ENCODE results near the gene POLDIP2. TPM values are rescaled to one million over a fixed set of nuclear protein-coding genes. Genes with fewer than 3 reads are reported as not detected.

Gene POLDIP2
- total RNA-seq, 4 donors from 2014 or later, result 54.9 to 95.3 (median 66.5) TPM

- no peak for DNase-seq
Observed at GRCh38 chr17:28347261-28347891, 10.0 kb downstream of the POLDIP2 start.

GRCh38 chr17:28346746-28347246 lies 10.5 kb downstream of the POLDIP2 start:
- WGBS, 2 donors (ENCODE audit: low coverage in 1 of 2), result 75 to 78% methylated on average over 5 to 7 of the region's 7 CpGs
- DNase-seq, result no peak
- no peaks in the 10 kb centered on the region for H3K4me1 ChIP-seq
- no peaks in the 10 kb centered on the region for H3K27me3 ChIP-seq
- in situ Hi-C loops (cut with MboI; ENCODE audit: low pct_ligation_motif_present in 1 of 4, low pct_unique_long_range_greater_than_20kb in 1 of 4, low sequenced_read_pairs in 3 of 4), result no loop called here
- TF ChIP-seq POLR2AphosphoS5 (IDR thresholded peaks at IDR 0.05) (no peak), POLR2A (IDR thresholded peaks at IDR 0.05) (no peak), EP300 (IDR thresholded peaks at IDR 0.05; ENCODE audit: low read depth) (no peak)
- TF ChIP-seq, protein P1, sequence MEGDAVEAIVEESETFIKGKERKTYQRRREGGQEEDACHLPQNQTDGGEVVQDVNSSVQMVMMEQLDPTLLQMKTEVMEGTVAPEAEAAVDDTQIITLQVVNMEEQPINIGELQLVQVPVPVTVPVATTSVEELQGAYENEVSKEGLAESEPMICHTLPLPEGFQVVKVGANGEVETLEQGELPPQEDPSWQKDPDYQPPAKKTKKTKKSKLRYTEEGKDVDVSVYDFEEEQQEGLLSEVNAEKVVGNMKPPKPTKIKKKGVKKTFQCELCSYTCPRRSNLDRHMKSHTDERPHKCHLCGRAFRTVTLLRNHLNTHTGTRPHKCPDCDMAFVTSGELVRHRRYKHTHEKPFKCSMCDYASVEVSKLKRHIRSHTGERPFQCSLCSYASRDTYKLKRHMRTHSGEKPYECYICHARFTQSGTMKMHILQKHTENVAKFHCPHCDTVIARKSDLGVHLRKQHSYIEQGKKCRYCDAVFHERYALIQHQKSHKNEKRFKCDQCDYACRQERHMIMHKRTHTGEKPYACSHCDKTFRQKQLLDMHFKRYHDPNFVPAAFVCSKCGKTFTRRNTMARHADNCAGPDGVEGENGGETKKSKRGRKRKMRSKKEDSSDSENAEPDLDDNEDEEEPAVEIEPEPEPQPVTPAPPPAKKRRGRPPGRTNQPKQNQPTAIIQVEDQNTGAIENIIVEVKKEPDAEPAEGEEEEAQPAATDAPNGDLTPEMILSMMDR (IDR thresholded peaks at IDR 0.05), result no peak
- H3K36me3 ChIP-seq, result peaks cover 0 to 64% (median 26%) of the 10 kb centered on the region in 4 donors
- peak overlapping the region in 1 of 4 donors; percentile 19 for H3K27ac ChIP-seq
- no peak overlapping the region for H3K4me3 ChIP-seq
- no peaks in the 10 kb centered on the region for H3K9me3 ChIP-seq
- intact Hi-C loops (cut with DNase I; ENCODE audit: low total_unique reads), result no loop called here

More at GRCh38 chr17:28347261-28347891, 10.0 kb downstream of the POLDIP2 start:
- Histone ChIP-seq H3K4me3 (no peak overlapping the region), H3K9me3 (no peaks in the 10 kb centered on the region), H3K36me3 (peaks cover 0 to 61% (median 24%) of the 10 kb centered on the region in 4 donors), H3K4me1 (no peaks in the 10 kb centered on the region), H3K27ac (peak overlapping the region in 1 of 4 donors; percentile 19), H3K27me3 (no peaks in the 10 kb centered on the region)
- WGBS, 2 donors (ENCODE audit: low coverage in 1 of 2), result 85% methylated on average over 8 of the region's 8 CpGs; no CpG with 5 or more reads in 1 of the 2 donors
- in situ Hi-C loops (cut with MboI; ENCODE audit: low pct_ligation_motif_present in 1 of 4, low pct_unique_long_range_greater_than_20kb in 1 of 4, low sequenced_read_pairs in 3 of 4) (no loop called here), intact Hi-C loops (cut with DNase I; ENCODE audit: low total_unique reads) (no loop called here)
- TF ChIP-seq EP300 (IDR thresholded peaks at IDR 0.05; ENCODE audit: low read depth) (no peak), POLR2A (IDR thresholded peaks at IDR 0.05) (no peak)
- TF ChIP-seq, protein P1 (IDR thresholded peaks at IDR 0.05), result no peak

GRCh38 chr17:28346199-28346580 lies 11.1 kb downstream of the POLDIP2 start:
- DNase-seq, result no peak
- Histone ChIP-seq H3K27ac (no peak overlapping the region), H3K36me3 (peaks cover 0 to 64% (median 29%) of the 10 kb centered on the region in 4 donors), H3K4me3 (no peak overlapping the region), H3K9me3 (no peaks in the 10 kb centered on the region), H3K27me3 (no peaks in the 10 kb centered on the region), H3K4me1 (no peaks in the 10 kb centered on the region)
- WGBS, 2 donors (ENCODE audit: low coverage in 1 of 2), result 76 to 82% methylated on average over 2 of the region's 2 CpGs
- in situ Hi-C loops (cut with MboI; ENCODE audit: low pct_ligation_motif_present in 1 of 4, low pct_unique_long_range_greater_than_20kb in 1 of 4, low sequenced_read_pairs in 3 of 4) (no loop called here), intact Hi-C loops (cut with DNase I; ENCODE audit: low total_unique reads) (no loop called here)
- TF ChIP-seq EP300 (IDR thresholded peaks at IDR 0.05; ENCODE audit: low read depth) (no peak), POLR2A (IDR thresholded peaks at IDR 0.05) (no peak), POLR2AphosphoS5 (IDR thresholded peaks at IDR 0.05) (no peak)
- TF ChIP-seq, protein P1 (IDR thresholded peaks at IDR 0.05), result no peak

- in situ Hi-C loops (cut with MboI; ENCODE audit: low pct_ligation_motif_present in 1 of 4, low pct_unique_long_range_greater_than_20kb in 1 of 4, low sequenced_read_pairs in 3 of 4), result no loop called here
- Histone ChIP-seq H3K27ac (no peak overlapping the region), H3K27me3 (no peaks in the 10 kb centered on the region)
Observed at GRCh38 chr17:28345419-28346198, 11.7 kb downstream of the POLDIP2 start.

More at GRCh38 chr17:28345419-28346198, 11.7 kb downstream of the POLDIP2 start:
- intact Hi-C loops (cut with DNase I; ENCODE audit: low total_unique reads), result no loop called here
- peaks cover 0 to 62% (median 30%) of the 10 kb centered on the region in 4 donors for H3K36me3 ChIP-seq
- WGBS, 2 donors (ENCODE audit: low coverage in 1 of 2), result 77 to 87% methylated on average over 3 to 13 of the region's 13 CpGs
- TF ChIP-seq POLR2AphosphoS5 (IDR thresholded peaks at IDR 0.05) (peak in 2 of 3 donors; percentile 5 to 28), EP300 (IDR thresholded peaks at IDR 0.05; ENCODE audit: low read depth) (no peak), POLR2A (IDR thresholded peaks at IDR 0.05) (no peak)
- TF ChIP-seq, protein P1 (IDR thresholded peaks at IDR 0.05), result no peak
- no peak for DNase-seq
- no peaks in the 10 kb centered on the region for H3K9me3 ChIP-seq
- H3K4me1 ChIP-seq, result no peaks in the 10 kb centered on the region
- no peak overlapping the region for H3K4me3 ChIP-seq
